Retinal pigment epithelial cell (primary cell): ENCODE data around the gene ASAP2.

ENCODE experiments used
- DNase-seq: peaks from one replicate; pipeline ENCODE4 v3.0.0-alpha.2; 2010; ENCODE audit warnings: low read depth
- H3K4me3 ChIP-seq: 2 replicates; pipeline ENCODE4 v1.5.1; 2011; ENCODE audit warnings: mild to moderate bottlenecking, low read length, control low read depth, moderate library complexity
- CTCF ChIP-seq: conservative IDR thresholded peaks from 2 replicates; pipeline ENCODE4 v1.5.1; 2011; ENCODE audit warnings: low read depth, low read length, control low read depth, inconsistent platforms

The ASAP2 gene

GRCh38 chr2:9345997-9346396 lies 139.4 kb downstream of the ASAP2 start:
- H3K4me3 ChIP-seq = no peak overlapping the region
- TF ChIP-seq CTCF = no peak
- DNase-seq = no peak

GRCh38 chr2:9346885-9347284 lies 140.3 kb downstream of the ASAP2 start:
- H3K4me3 ChIP-seq = no peak overlapping the region
- TF ChIP-seq CTCF = no peak
- DNase-seq = no peak

- no peak overlapping the region for H3K4me3 ChIP-seq
- DNase-seq = no peak
- no peak for TF ChIP-seq CTCF
Measured at GRCh38 chr2:9347411-9347881, 140.8 kb downstream of the ASAP2 start.

- no peak for TF ChIP-seq CTCF
- no peak overlapping the region for H3K4me3 ChIP-seq
- no peak for DNase-seq
Measured at GRCh38 chr2:9354318-9354717, 147.7 kb downstream of the ASAP2 start.

GRCh38 chr2:9355270-9355669 lies 148.7 kb downstream of the ASAP2 start:
- H3K4me3 ChIP-seq = no peak overlapping the region
- TF ChIP-seq CTCF = no peak
- DNase-seq = no peak

GRCh38 chr2:9355716-9356115 lies 149.1 kb downstream of the ASAP2 start:
- TF ChIP-seq CTCF = no peak
- no peak overlapping the region for H3K4me3 ChIP-seq
- DNase-seq = no peak

- TF ChIP-seq CTCF = no peak
- no peak for DNase-seq
- H3K4me3 ChIP-seq = no peak overlapping the region
Measured at GRCh38 chr2:9356261-9356660, 149.6 kb downstream of the ASAP2 start.
